Measurements from ENCODE around the gene CACNA1E.
A peak's percentile ranks its signal among the peaks of the same experiment; 100 is the strongest.

Gene CACNA1E

GRCh38 chr1:181475580-181475979 lies 7.7 kb upstream of the CACNA1E start:
- H3K9me3 Mint-ChIP-seq = no peaks in the 10 kb centered on the region
- ATAC-seq = no peak
- no peak overlapping the region for H3K4me3 Mint-ChIP-seq
- no peaks in the 10 kb centered on the region for H3K36me3 Mint-ChIP-seq
- no peak for DNase-seq (ENCODE audit: low spot score in 2 of 2)
- H3K27ac Mint-ChIP-seq = no peak overlapping the region
- no peaks in the 10 kb centered on the region for H3K4me1 Mint-ChIP-seq

- ATAC-seq (peak; percentile 31), DNase-seq (ENCODE audit: low spot score in 2 of 2) (no peak)
- H3K27ac Mint-ChIP-seq = no peak overlapping the region
- H3K4me1 Mint-ChIP-seq = no peaks in the 10 kb centered on the region
- no peaks in the 10 kb centered on the region for H3K36me3 Mint-ChIP-seq
- no peaks in the 10 kb centered on the region for H3K9me3 Mint-ChIP-seq
- H3K4me3 Mint-ChIP-seq = no peak overlapping the region
Observed at GRCh38 chr1:181476581-181476980, 6.7 kb upstream of the CACNA1E start.

- no peaks in the 10 kb centered on the region for H3K9me3 Mint-ChIP-seq
- no peaks in the 10 kb centered on the region for H3K36me3 Mint-ChIP-seq
- H3K27ac Mint-ChIP-seq = no peak overlapping the region
- ATAC-seq (no peak), DNase-seq (ENCODE audit: low spot score in 2 of 2) (no peak)
- H3K4me3 Mint-ChIP-seq = no peak overlapping the region
- H3K4me1 Mint-ChIP-seq = peaks cover 2% of the 10 kb centered on the region
Observed at GRCh38 chr1:181478306-181478705, 5.0 kb upstream of the CACNA1E start.

- Mint-ChIP-seq H3K36me3 (no peaks in the 10 kb centered on the region), H3K4me1 (peaks cover 11% of the 10 kb centered on the region), H3K4me3 (no peak overlapping the region), H3K9me3 (no peaks in the 10 kb centered on the region), H3K27ac (no peak overlapping the region)
- DNase-seq (ENCODE audit: low spot score in 2 of 2) (no peak), ATAC-seq (peak; percentile 39)
Observed at GRCh38 chr1:181479137-181479745, 4.1 kb upstream of the CACNA1E start.

- DNase-seq (ENCODE audit: low spot score in 2 of 2) (no peak), ATAC-seq (peak; percentile 4)
- Mint-ChIP-seq H3K9me3 (no peaks in the 10 kb centered on the region), H3K4me3 (no peak overlapping the region), H3K27ac (no peak overlapping the region), H3K36me3 (no peaks in the 10 kb centered on the region), H3K4me1 (peaks cover 14% of the 10 kb centered on the region)
Observed at GRCh38 chr1:181482001-181482430, 1.3 kb upstream of the CACNA1E start.

- Mint-ChIP-seq H3K9me3 (no peaks in the 10 kb centered on the region), H3K27ac (no peak overlapping the region), H3K36me3 (no peaks in the 10 kb centered on the region), H3K4me3 (peak overlapping the region; percentile 13), H3K4me1 (peaks cover 14% of the 10 kb centered on the region)
- DNase-seq (ENCODE audit: low spot score in 2 of 2) (no peak), ATAC-seq (peak; percentile 44)
Observed at GRCh38 chr1:181482521-181483284, 614 bp upstream of the CACNA1E start.

- DNase-seq (ENCODE audit: low spot score in 2 of 2) = no peak
- no peak overlapping the region for H3K27ac Mint-ChIP-seq
- H3K4me3 Mint-ChIP-seq = no peak overlapping the region
- no peaks in the 10 kb centered on the region for H3K9me3 Mint-ChIP-seq
- ATAC-seq = no peak
- no peaks in the 10 kb centered on the region for H3K36me3 Mint-ChIP-seq
- peaks cover 14% of the 10 kb centered on the region for H3K4me1 Mint-ChIP-seq
Observed at GRCh38 chr1:181484821-181485220, 1.5 kb downstream of the CACNA1E start.

- Mint-ChIP-seq H3K36me3 (no peaks in the 10 kb centered on the region), H3K4me1 (peaks cover 14% of the 10 kb centered on the region), H3K9me3 (no peaks in the 10 kb centered on the region), H3K27ac (no peak overlapping the region), H3K4me3 (no peak overlapping the region)
- ATAC-seq (no peak), DNase-seq (ENCODE audit: low spot score in 2 of 2) (no peak)
Observed at GRCh38 chr1:181485287-181486097, 2.2 kb downstream of the CACNA1E start.

- Mint-ChIP-seq H3K4me3 (no peak overlapping the region), H3K4me1 (peaks cover 14% of the 10 kb centered on the region), H3K27ac (no peak overlapping the region), H3K9me3 (no peaks in the 10 kb centered on the region), H3K36me3 (no peaks in the 10 kb centered on the region)
- ATAC-seq = no peak
- no peak for DNase-seq (ENCODE audit: low spot score in 2 of 2)
Observed at GRCh38 chr1:181486098-181486420, 2.7 kb downstream of the CACNA1E start.

- no peak for DNase-seq (ENCODE audit: low spot score in 2 of 2)
- no peak overlapping the region for H3K27ac Mint-ChIP-seq
- no peaks in the 10 kb centered on the region for H3K36me3 Mint-ChIP-seq
- no peak overlapping the region for H3K4me3 Mint-ChIP-seq
- ATAC-seq = no peak
- H3K9me3 Mint-ChIP-seq = no peaks in the 10 kb centered on the region
- peaks cover 6% of the 10 kb centered on the region for H3K4me1 Mint-ChIP-seq
Observed at GRCh38 chr1:181488866-181489265, 5.5 kb downstream of the CACNA1E start.

GRCh38 chr1:181490276-181490675 lies 7.0 kb downstream of the CACNA1E start:
- H3K4me3 Mint-ChIP-seq = no peak overlapping the region
- H3K36me3 Mint-ChIP-seq = no peaks in the 10 kb centered on the region
- no peak for DNase-seq (ENCODE audit: low spot score in 2 of 2)
- H3K27ac Mint-ChIP-seq = no peak overlapping the region
- no peaks in the 10 kb centered on the region for H3K4me1 Mint-ChIP-seq
- H3K9me3 Mint-ChIP-seq = no peaks in the 10 kb centered on the region
- no peak for ATAC-seq

- Mint-ChIP-seq H3K4me1 (no peaks in the 10 kb centered on the region), H3K9me3 (no peaks in the 10 kb centered on the region), H3K27ac (no peak overlapping the region), H3K4me3 (no peak overlapping the region), H3K36me3 (no peaks in the 10 kb centered on the region)
- no peak for ATAC-seq
- no peak for DNase-seq (ENCODE audit: low spot score in 2 of 2)
Observed at GRCh38 chr1:181490740-181491712, 7.7 kb downstream of the CACNA1E start.

GRCh38 chr1:181493166-181493565 lies 9.8 kb downstream of the CACNA1E start:
- no peaks in the 10 kb centered on the region for H3K4me1 Mint-ChIP-seq
- no peaks in the 10 kb centered on the region for H3K9me3 Mint-ChIP-seq

GRCh38 chr1:181493885-181494284 lies 10.6 kb downstream of the CACNA1E start:
- Mint-ChIP-seq H3K4me3 (no peak overlapping the region), H3K36me3 (no peaks in the 10 kb centered on the region), H3K4me1 (no peaks in the 10 kb centered on the region), H3K9me3 (no peaks in the 10 kb centered on the region), H3K27ac (no peak overlapping the region)
- ATAC-seq (no peak), DNase-seq (ENCODE audit: low spot score in 2 of 2) (no peak)

More at GRCh38 chr1:181493166-181493565, 9.8 kb downstream of the CACNA1E start:
- ATAC-seq (no peak), DNase-seq (ENCODE audit: low spot score in 2 of 2) (no peak)
- Mint-ChIP-seq H3K36me3 (no peaks in the 10 kb centered on the region), H3K27ac (no peak overlapping the region), H3K4me3 (no peak overlapping the region)

GRCh38 chr1:181496759-181497158 lies 13.4 kb downstream of the CACNA1E start:
- no peak overlapping the region for H3K27ac Mint-ChIP-seq
- no peaks in the 10 kb centered on the region for H3K4me1 Mint-ChIP-seq
- H3K36me3 Mint-ChIP-seq = no peaks in the 10 kb centered on the region
- ATAC-seq (no peak), DNase-seq (ENCODE audit: low spot score in 2 of 2) (no peak)
- H3K9me3 Mint-ChIP-seq = no peaks in the 10 kb centered on the region
- no peak overlapping the region for H3K4me3 Mint-ChIP-seq
